ENCODE measurements around the gene TMPRSS13.
"Not testable (repeated sequence)": the region's sequence is repeated elsewhere in the genome, so short reads cannot be mapped to it uniquely, and the experiment has no call there.

TMPRSS13 gene

GRCh38 chr11:117929142-117929915 is at the start of gene TMPRSS13:
TMPRSS13 (minus strand) TSS chr11:117929402; CDS start chr11:117929307, 95 bp downstream.
- no peaks in the 10 kb centered on the region for H3K36me3 ChIP-seq (replicated peaks)
- no peaks in the 10 kb centered on the region for H3K9me3 ChIP-seq
- H3K27me3 ChIP-seq (ENCODE audit: low read depth), result peaks cover 22% of the 10 kb centered on the region
- H3K4me1 ChIP-seq, result 0 out of 2 replicates have a peak, but pooled peaks cover 2% of the 10 kb centered on the region
- H3K4me3 ChIP-seq, result no peak within 1 kb of the TSS
- DNase-seq (ENCODE audit: low spot score in 2 of 2), result no peak
- in situ Hi-C loops (cut with MboI; ENCODE audit: low sequenced_read_pairs), result no loop called here

- Histone ChIP-seq H3K4me1 (no peaks in the 10 kb centered on the region), H3K27me3 (ENCODE audit: low read depth) (no peaks in the 10 kb centered on the region), H3K36me3 (replicated peaks) (no peaks in the 10 kb centered on the region), H3K9me3 (no peaks in the 10 kb centered on the region), H3K4me3 (no peak overlapping the region)
- DNase-seq (ENCODE audit: low spot score in 2 of 2), result no peak
- in situ Hi-C loops (cut with MboI; ENCODE audit: low sequenced_read_pairs), result no loop called here
These were observed 49.8 kb upstream of the TMPRSS13 start for GRCh38 chr11:117978991-117979390.

DNA sequence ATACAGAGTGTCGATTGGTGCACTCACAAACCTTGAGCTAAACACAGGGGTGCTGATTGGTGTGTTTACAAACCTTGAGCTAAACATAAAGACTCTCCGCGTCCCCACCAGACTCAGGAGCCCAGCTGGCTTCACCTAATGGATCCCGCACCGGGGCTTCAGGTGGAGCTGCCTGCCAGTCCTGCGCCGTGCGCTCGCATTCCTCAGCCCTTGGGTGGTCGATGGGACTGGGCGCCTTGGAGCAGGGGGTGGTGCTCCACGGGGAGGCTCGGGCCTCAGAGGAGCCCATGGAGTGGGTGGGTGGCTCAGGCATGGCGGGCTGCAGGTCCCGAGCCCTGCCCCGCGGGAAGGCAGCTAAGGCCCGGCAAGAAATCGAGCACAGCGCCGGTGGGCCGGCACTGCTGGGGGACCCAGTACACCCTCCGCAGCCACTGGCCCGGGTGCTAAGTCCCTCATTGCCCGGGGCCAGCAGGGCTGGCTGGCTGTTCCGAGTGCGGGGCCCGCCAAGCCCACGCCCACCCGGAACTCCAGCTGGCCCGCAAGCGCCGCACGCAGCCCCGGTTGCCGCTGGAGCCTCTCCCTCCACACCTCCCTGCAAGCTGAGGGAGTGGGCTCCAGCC is 49.2 kb upstream of the TMPRSS13 start:
- H3K4me3 ChIP-seq; H3K9me3 ChIP-seq; H3K4me1 ChIP-seq; in situ Hi-C loops (cut with MboI; ENCODE audit: low sequenced_read_pairs); H3K36me3 ChIP-seq (replicated peaks); DNase-seq (ENCODE audit: low spot score in 2 of 2); H3K27me3 ChIP-seq (ENCODE audit: low read depth): not testable (repeated sequence)

DNA sequence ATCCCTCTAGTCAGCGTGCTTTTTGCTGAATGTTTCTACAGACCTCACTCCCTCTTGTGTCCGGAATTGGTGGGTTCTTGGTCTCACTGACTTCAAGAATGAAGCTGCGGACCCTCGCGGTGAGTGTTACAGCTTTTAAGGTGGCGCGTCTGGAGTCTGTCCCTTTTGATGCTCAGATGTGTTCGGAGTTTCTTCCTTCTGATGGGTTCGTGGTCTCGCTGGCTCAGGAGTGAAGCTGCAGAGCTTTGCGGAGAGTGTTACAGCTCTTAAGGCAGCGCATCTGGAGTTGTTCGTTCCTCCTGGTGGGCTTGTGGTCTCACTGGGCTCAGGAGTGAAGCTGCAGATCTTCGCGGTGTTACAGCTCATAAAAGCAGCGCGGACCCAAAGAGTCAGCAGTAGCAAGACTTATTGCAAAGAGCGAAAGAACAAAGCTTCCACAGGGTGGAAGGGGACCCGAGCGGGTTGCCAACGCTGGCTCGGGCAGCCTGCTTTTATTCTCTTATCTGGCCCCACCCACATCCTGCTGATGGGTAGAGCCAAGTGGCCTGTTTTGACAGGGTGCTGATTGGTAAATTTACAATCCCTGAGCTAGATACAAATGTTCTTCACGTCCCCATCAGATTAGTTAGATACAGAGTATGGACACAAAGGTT is 48.5 kb upstream of the TMPRSS13 start:
- DNase-seq (ENCODE audit: low spot score in 2 of 2); H3K36me3 ChIP-seq (replicated peaks); in situ Hi-C loops (cut with MboI; ENCODE audit: low sequenced_read_pairs); H3K4me1 ChIP-seq; H3K27me3 ChIP-seq (ENCODE audit: low read depth); H3K4me3 ChIP-seq; H3K9me3 ChIP-seq: not testable (repeated sequence)

DNA sequence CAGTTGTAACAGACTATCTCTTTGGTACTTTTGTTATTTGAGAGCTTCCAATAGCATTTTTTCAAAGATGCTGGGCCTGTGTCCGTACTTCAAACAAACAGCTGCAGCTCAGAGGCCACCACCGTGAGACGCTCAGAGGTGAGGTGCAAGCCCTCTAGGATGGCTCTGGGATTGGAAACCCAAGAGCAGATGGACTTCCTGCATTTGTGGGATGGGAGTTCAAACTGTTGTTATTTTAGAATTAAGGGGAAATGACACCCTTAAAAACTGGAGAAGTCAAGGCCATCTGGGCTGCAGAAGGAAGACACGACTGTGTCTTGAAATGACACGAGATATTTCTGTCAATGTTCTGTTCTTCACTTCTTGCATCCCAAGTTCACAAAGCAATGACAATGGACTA is 47.8 kb upstream of the TMPRSS13 start:
- Histone ChIP-seq H3K4me1 (no peaks in the 10 kb centered on the region), H3K36me3 (replicated peaks) (no peaks in the 10 kb centered on the region), H3K9me3 (no peaks in the 10 kb centered on the region), H3K4me3 (no peak overlapping the region), H3K27me3 (ENCODE audit: low read depth) (no peaks in the 10 kb centered on the region; the same call in 1 of the 2 replicates)
- in situ Hi-C loops (cut with MboI; ENCODE audit: low sequenced_read_pairs), result no loop called here
- DNase-seq (ENCODE audit: low spot score in 2 of 2), result no peak

GRCh38 chr11:117976445-117976844 is 47.2 kb upstream of the TMPRSS13 start:
- in situ Hi-C loops (cut with MboI; ENCODE audit: low sequenced_read_pairs), result no loop called here
- H3K36me3 ChIP-seq (replicated peaks), result no peaks in the 10 kb centered on the region
- DNase-seq (ENCODE audit: low spot score in 2 of 2), result no peak
- H3K4me1 ChIP-seq, result no peaks in the 10 kb centered on the region
- peaks cover under 1% of the 10 kb centered on the region; the same call in 1 of the 2 replicates for H3K27me3 ChIP-seq (ENCODE audit: low read depth)
- no peaks in the 10 kb centered on the region for H3K9me3 ChIP-seq
- no peak overlapping the region for H3K4me3 ChIP-seq

DNA sequence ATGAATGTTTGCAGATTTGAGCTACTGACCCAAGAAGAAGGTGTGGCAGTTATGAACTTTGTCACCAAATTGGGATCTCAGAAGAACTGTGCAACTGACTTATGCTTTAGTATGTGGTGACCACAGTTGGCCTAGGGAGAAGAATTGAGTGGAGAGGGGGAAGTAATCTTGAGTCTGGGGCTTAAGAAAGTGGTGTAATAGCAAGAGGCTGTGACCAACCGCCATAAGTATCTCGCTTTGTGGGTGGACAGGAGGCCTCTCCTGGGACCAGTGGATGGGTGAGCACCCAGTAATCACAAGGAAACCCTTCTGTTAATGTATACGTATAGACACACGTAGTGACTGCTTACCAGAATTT is 44.3 kb upstream of the TMPRSS13 start:
- H3K36me3 ChIP-seq (replicated peaks), result no peaks in the 10 kb centered on the region
- no peaks in the 10 kb centered on the region for H3K9me3 ChIP-seq
- no peaks in the 10 kb centered on the region for H3K4me1 ChIP-seq
- no peak overlapping the region for H3K4me3 ChIP-seq
- DNase-seq (ENCODE audit: low spot score in 2 of 2), result no peak
- H3K27me3 ChIP-seq (ENCODE audit: low read depth), result peaks cover 9% of the 10 kb centered on the region
- in situ Hi-C loops (cut with MboI; ENCODE audit: low sequenced_read_pairs), result no loop called here

GRCh38 chr11:117972629-117973502 is 43.7 kb upstream of the TMPRSS13 start:
- no peak for DNase-seq (ENCODE audit: low spot score in 2 of 2)
- Histone ChIP-seq H3K4me3 (no peak overlapping the region), H3K27me3 (ENCODE audit: low read depth) (peaks cover 9% of the 10 kb centered on the region), H3K9me3 (no peaks in the 10 kb centered on the region), H3K4me1 (no peaks in the 10 kb centered on the region), H3K36me3 (replicated peaks) (no peaks in the 10 kb centered on the region)
- in situ Hi-C loops (cut with MboI; ENCODE audit: low sequenced_read_pairs), result no loop called here

- Histone ChIP-seq H3K36me3 (replicated peaks) (no peaks in the 10 kb centered on the region), H3K9me3 (no peaks in the 10 kb centered on the region), H3K4me1 (no peaks in the 10 kb centered on the region), H3K4me3 (no peak overlapping the region), H3K27me3 (ENCODE audit: low read depth) (peaks cover 9% of the 10 kb centered on the region)
- no peak for DNase-seq (ENCODE audit: low spot score in 2 of 2)
- in situ Hi-C loops (cut with MboI; ENCODE audit: low sequenced_read_pairs), result no loop called here
These were observed 42.8 kb upstream of the TMPRSS13 start for GRCh38 chr11:117972044-117972443.

- DNase-seq (ENCODE audit: low spot score in 2 of 2), result no peak
- in situ Hi-C loops (cut with MboI; ENCODE audit: low sequenced_read_pairs), result no loop called here
- H3K4me3 ChIP-seq, result no peak overlapping the region
These were observed 41.3 kb upstream of the TMPRSS13 start for GRCh38 chr11:117970400-117971024.

DNA sequence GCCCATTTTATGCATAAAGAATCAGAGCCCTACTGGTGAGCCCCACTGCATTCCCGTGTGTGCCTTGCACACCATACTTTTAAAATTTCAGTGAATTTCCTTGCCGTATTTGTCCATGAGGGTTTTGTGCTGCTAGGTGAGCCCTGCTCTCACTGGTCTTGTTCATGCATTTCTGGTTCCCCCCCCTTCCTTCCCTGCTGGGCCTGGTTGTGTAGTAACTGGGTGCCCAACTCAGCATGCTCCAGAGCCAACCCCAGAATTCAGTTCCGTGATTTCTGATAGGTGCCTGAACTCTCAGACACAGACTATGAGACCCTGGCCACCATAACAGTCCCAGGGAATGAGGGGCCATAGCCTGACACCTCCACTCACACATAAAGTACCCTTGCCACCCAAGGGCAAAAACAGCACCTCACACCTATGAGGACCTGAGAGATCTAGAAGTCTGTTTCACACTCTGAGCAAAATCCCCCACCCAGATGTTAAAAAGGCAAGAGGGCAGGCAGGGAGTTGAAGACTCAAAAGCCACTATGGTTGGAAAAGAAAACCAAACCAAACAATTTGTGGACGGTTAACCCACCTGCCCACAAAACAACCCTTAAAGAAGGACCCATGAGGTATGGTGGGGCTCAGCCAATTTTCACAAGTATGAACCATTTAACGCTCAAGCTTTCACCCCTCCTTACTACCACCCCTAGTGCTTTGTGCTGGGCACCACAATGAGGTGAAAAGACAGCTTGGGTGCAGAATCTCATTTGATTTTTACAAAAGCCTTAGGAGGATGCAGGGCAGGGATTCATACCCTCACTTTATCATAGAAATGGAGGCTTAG is 40.2 kb upstream of the TMPRSS13 start:
- Histone ChIP-seq H3K27me3 (ENCODE audit: low read depth) (peaks cover 9% of the 10 kb centered on the region), H3K36me3 (replicated peaks) (no peaks in the 10 kb centered on the region), H3K4me1 (no peaks in the 10 kb centered on the region), H3K9me3 (no peaks in the 10 kb centered on the region), H3K4me3 (no peak overlapping the region)
- DNase-seq (ENCODE audit: low spot score in 2 of 2), result no peak
- in situ Hi-C loops (cut with MboI; ENCODE audit: low sequenced_read_pairs), result no loop called here

More at GRCh38 chr11:117970400-117971024, 41.3 kb upstream of the TMPRSS13 start:
- H3K4me1 ChIP-seq, result no peaks in the 10 kb centered on the region
- H3K36me3 ChIP-seq (replicated peaks), result no peaks in the 10 kb centered on the region
- peaks cover 9% of the 10 kb centered on the region for H3K27me3 ChIP-seq (ENCODE audit: low read depth)
- no peaks in the 10 kb centered on the region for H3K9me3 ChIP-seq

DNA sequence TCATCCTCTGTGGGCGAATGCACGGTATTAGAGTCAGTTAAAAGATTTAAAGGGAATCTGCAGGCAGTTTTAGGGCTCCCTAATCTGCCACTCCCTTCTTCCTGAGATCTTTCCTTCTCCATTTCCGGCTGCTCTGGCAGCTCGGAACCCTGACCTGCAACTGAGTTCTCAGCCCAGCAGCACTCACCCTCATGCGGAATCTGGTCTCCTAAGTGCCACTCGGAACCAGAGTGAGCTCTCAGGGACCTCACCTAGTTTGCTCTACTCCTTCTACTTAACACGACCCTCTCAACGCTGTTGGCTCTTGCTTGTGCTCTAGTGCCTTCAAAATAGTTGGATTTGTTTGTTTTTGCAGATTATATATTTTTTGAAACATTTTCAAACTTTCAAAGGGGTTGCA is 37.7 kb upstream of the TMPRSS13 start:
- no peak overlapping the region for H3K4me3 ChIP-seq
- no peaks in the 10 kb centered on the region for H3K4me1 ChIP-seq
- H3K27me3 ChIP-seq (ENCODE audit: low read depth), result peaks cover 9% of the 10 kb centered on the region
- no peaks in the 10 kb centered on the region for H3K9me3 ChIP-seq
- in situ Hi-C loops (cut with MboI; ENCODE audit: low sequenced_read_pairs), result no loop called here
- DNase-seq (ENCODE audit: low spot score in 2 of 2), result no peak
- H3K36me3 ChIP-seq (replicated peaks), result no peaks in the 10 kb centered on the region
